GM21390 (cell line): ENCODE results near the gene KCTD19.

Source experiments
- ATAC-seq: cut with Tn5 transposase; IDR thresholded peaks from one replicate; pipeline ENCODE4 v1.9.1; 2021; ENCODE audit not compliant: unreplicated experiment

Gene KCTD19

GRCh38 chr16:67244387-67245185, 82.0 kb downstream of the KCTD19 start:
- ATAC-seq: peak; percentile 56

GRCh38 chr16:67243481-67243880, 83.1 kb downstream of the KCTD19 start:
- ATAC-seq: no peak

- ATAC-seq: no peak
Measured at GRCh38 chr16:67242138-67242730, 84.3 kb downstream of the KCTD19 start.

- ATAC-seq: no peak
Measured at GRCh38 chr16:67241008-67241900, 85.3 kb downstream of the KCTD19 start.

GRCh38 chr16:67240506-67240905, 86.0 kb downstream of the KCTD19 start:
- ATAC-seq: no peak
